H9 (cell line): Measurements from ENCODE around the gene IL5. TPM values are rescaled to one million over a fixed set of nuclear protein-coding genes. Genes with fewer than 3 reads are reported as not detected.

Experiments used
- DNase-seq: peaks from one replicate; pipeline ENCODE4 v3.0.0-alpha.2; 2017
- H2AFZ ChIP-seq: one replicate; pipeline ENCODE4 v1.6.1; 2013; ENCODE audit warnings: mild to moderate bottlenecking, low read length, control low read depth, moderate library complexity
- H2AK5ac ChIP-seq: 2 replicates; pipeline ENCODE4 v1.6.1; 2013; ENCODE audit warnings: low read length, control low read depth, mixed read lengths; ENCODE audit not compliant: insufficient read length
- H2BK120ac ChIP-seq: one replicate; pipeline ENCODE4 v1.6.1; 2013; ENCODE audit warnings: low read depth, mild to moderate bottlenecking, low read length, control low read depth, inconsistent platforms; ENCODE audit not compliant: poor library complexity, severe bottlenecking
- H2BK12ac ChIP-seq: 2 replicates; pipeline ENCODE4 v1.6.1; 2013; ENCODE audit warnings: low read length, control low read depth, mixed read lengths, low read depth; ENCODE audit not compliant: insufficient read length
- H2BK15ac ChIP-seq: 2 replicates; pipeline ENCODE4 v1.6.1; 2013; ENCODE audit warnings: low read depth, low read length, control low read depth
- H2BK20ac ChIP-seq: one replicate; pipeline ENCODE4 v1.6.1; 2013; ENCODE audit warnings: low read depth, mild to moderate bottlenecking, low read length, control low read depth, inconsistent platforms; ENCODE audit not compliant: poor library complexity, severe bottlenecking
- H2BK5ac ChIP-seq: 2 replicates; pipeline ENCODE4 v1.6.1; 2013; ENCODE audit warnings: low read length, control low read depth, mixed read lengths; ENCODE audit not compliant: insufficient read length
- H3K14ac ChIP-seq: 2 replicates; pipeline ENCODE4 v1.6.1; 2013; ENCODE audit warnings: low read length, control low read depth; ENCODE audit not compliant: insufficient read depth
- H3K18ac ChIP-seq: 2 replicates; pipeline ENCODE4 v1.6.1; 2013; ENCODE audit warnings: low read depth, mild to moderate bottlenecking, mixed read lengths, low read length, control low read depth; ENCODE audit not compliant: insufficient read length
- H3K23ac ChIP-seq: 2 replicates; pipeline ENCODE4 v1.6.1; 2013; ENCODE audit warnings: low read length, control low read depth, mixed read lengths, low read depth; ENCODE audit not compliant: insufficient read length
- H3K23me2 ChIP-seq: 2 replicates; pipeline ENCODE4 v1.6.1; 2013; ENCODE audit warnings: low read depth, mild to moderate bottlenecking, mixed read lengths, low read length, control low read depth; ENCODE audit not compliant: insufficient read length, poor library complexity, severe bottlenecking
- H3K27ac ChIP-seq: 2 replicates; pipeline ENCODE4 v1.5.1; 2013; ENCODE audit warnings: low read length, control low read depth, mixed read lengths, low read depth; ENCODE audit not compliant: insufficient read length
- H3K27me3 ChIP-seq: 2 replicates; pipeline ENCODE4 v1.6.1; 2013; ENCODE audit warnings: low read length, control low read depth, inconsistent platforms; ENCODE audit not compliant: insufficient read depth
- H3K4ac ChIP-seq: 2 replicates; pipeline ENCODE4 v1.6.1; 2013; ENCODE audit warnings: low read depth, mild to moderate bottlenecking, control low read depth, inconsistent platforms, low read length, moderate library complexity
- H3K4me1 ChIP-seq: 2 replicates; pipeline ENCODE4 v1.6.1; 2013; ENCODE audit warnings: low read length, control low read depth, inconsistent platforms; ENCODE audit not compliant: insufficient read depth
- H3K4me2 ChIP-seq: 2 replicates; pipeline ENCODE4 v1.6.1; 2013; ENCODE audit warnings: low read length, control low read depth, mixed read lengths; ENCODE audit not compliant: insufficient read length, insufficient read depth
- H3K56ac ChIP-seq: 2 replicates; pipeline ENCODE4 v1.6.1; 2013; ENCODE audit warnings: low read depth, mild to moderate bottlenecking, mixed read lengths, low read length, control low read depth; ENCODE audit not compliant: insufficient read length
- H3K79me1 ChIP-seq: 2 replicates; pipeline ENCODE4 v1.6.1; 2013; ENCODE audit warnings: low read depth, mild to moderate bottlenecking, moderate library complexity, low read length, control low read depth, inconsistent platforms; ENCODE audit not compliant: insufficient read depth, poor library complexity, severe bottlenecking
- H3K79me2 ChIP-seq: 2 replicates; pipeline ENCODE4 v1.6.1; 2013; ENCODE audit warnings: low read length, control low read depth, inconsistent platforms; ENCODE audit not compliant: insufficient read depth
- H3K9ac ChIP-seq: 2 replicates; pipeline ENCODE4 v1.6.1; 2013; ENCODE audit warnings: low read length, control low read depth, mixed read lengths; ENCODE audit not compliant: insufficient read length; ENCODE audit errors: extremely low read depth
- H3K9me3 ChIP-seq: one replicate; pipeline ENCODE4 v1.6.1; 2013; ENCODE audit warnings: low read depth, low read length, inconsistent platforms; ENCODE audit not compliant: control insufficient read depth
- H3T11ph ChIP-seq: one replicate; pipeline ENCODE4 v1.6.1; 2013; ENCODE audit warnings: mild to moderate bottlenecking, low read length, control low read depth, inconsistent platforms
- H4K20me1 ChIP-seq: one replicate; pipeline ENCODE4 v1.6.1; 2013; ENCODE audit not compliant: control insufficient read depth, insufficient read length, insufficient read depth
- H4K5ac ChIP-seq: 2 replicates; pipeline ENCODE4 v1.6.1; 2013; ENCODE audit warnings: low read depth, mild to moderate bottlenecking, mixed read lengths, low read length, control low read depth; ENCODE audit not compliant: insufficient read length
- H4K8ac ChIP-seq: replicated peaks from 2 replicates; pipeline ENCODE4 v1.6.1; 2013; ENCODE audit warnings: low read length, control low read depth, mixed read lengths, low read depth; ENCODE audit not compliant: insufficient read length
- H4K91ac ChIP-seq: 2 replicates; pipeline ENCODE4 v1.6.1; 2013; ENCODE audit warnings: low read depth, mild to moderate bottlenecking, moderate library complexity, mixed read lengths, low read length, control low read depth; ENCODE audit not compliant: insufficient read length
- H3K27ac Mint-ChIP-seq, 3 experiments: 2 replicates in 2 of 3; 3 replicates in 1 of 3; pipeline ENCODE4 v1.8.0; 2020 to 2021; ENCODE audit warnings: mixed read lengths in 3 of 3, mild to moderate bottlenecking in 1 of 3, moderate library complexity in 1 of 3
- H3K27me3 Mint-ChIP-seq: 2 replicates; pipeline ENCODE4 v1.8.0; 2021; ENCODE audit warnings: low read depth, mild to moderate bottlenecking, moderate library complexity, mixed read lengths
- H3K36me3 Mint-ChIP-seq, 3 experiments: 2 replicates in 2 of 3; 3 replicates in 1 of 3; pipeline ENCODE4 v1.8.0; 2020 to 2021; ENCODE audit warnings: low read depth in 3 of 3, mixed read lengths in 3 of 3; ENCODE audit not compliant: insufficient read depth in 1 of 3
- H3K4me1 Mint-ChIP-seq, 2 experiments: 2 replicates each; pipeline ENCODE4 v1.8.0; 2020; ENCODE audit warnings: mixed read lengths in 2 of 2
- H3K4me3 Mint-ChIP-seq, 2 experiments: 2 replicates in 1 of 2; 3 replicates in 1 of 2; pipeline ENCODE4 v1.8.0; 2020 to 2021; ENCODE audit warnings: mild to moderate bottlenecking in 2 of 2, mixed read lengths in 2 of 2, moderate library complexity in 1 of 2
- H3K9me3 Mint-ChIP-seq, 2 experiments: 2 replicates in 1 of 2; 3 replicates in 1 of 2; pipeline ENCODE4 v1.8.0; 2020; ENCODE audit warnings: mild to moderate bottlenecking in 2 of 2, mixed read lengths in 2 of 2, moderate library complexity in 1 of 2
- CTCF ChIP-seq: fragments of 200-600 bp; sonication (generic); conservative IDR thresholded peaks from 3 replicates; pipeline ENCODE4 v1.8.0; 2021; ENCODE audit warnings: antibody characterized with exemption, mild to moderate bottlenecking
- WGBS: extraction: QIAGEN DNeasy Blood & Tissue Kit; methylation state at CpG from one replicate; pipeline ENCODE4 v1.1.7; 2013; ENCODE audit warnings: missing lambda C conversion rate, low lambda C conversion rate, mixed read lengths; ENCODE audit not compliant: insufficient read length; ENCODE audit errors: extremely low coverage; 5-methylcytosine and 5-hydroxymethylcytosine counted together
- total RNA-seq: library from RNA; stranded (reverse); gene quantifications from 2 replicates; pipeline ENCODE4 v1.2.1, GENCODE V29; 2021

Gene IL5
- total RNA-seq, 1 experiment from 2014 or later = not detected

- H3K79me1 ChIP-seq = no peaks in the 10 kb centered on the region
- peak; percentile 96 for TF ChIP-seq CTCF
- Mint-ChIP-seq H3K27ac (no peak overlapping the region), H3K27me3 (peaks cover 14% of the 10 kb centered on the region), H3K4me1 (peaks cover 0 to 2% of the 10 kb centered on the region in 2 experiments; a peak in 2 of 4 replicates), H3K4me3 (peak overlapping the region; percentile 39 to 65; a peak in 4 of 5 replicates), H3K36me3 (no peaks in the 10 kb centered on the region), H3K9me3 (peaks cover 3 to 6% of the 10 kb centered on the region in 2 experiments; a peak in 2 of 5 replicates)
- no CpG with 5 or more reads among the region's 11 CpGs for WGBS
- no peak overlapping the region for H2BK20ac ChIP-seq
- DNase-seq = peak; percentile 72
- H2BK15ac ChIP-seq = no peak overlapping the region
- H3K56ac ChIP-seq = no peak overlapping the region
- H4K8ac ChIP-seq = no peak overlapping the region
- no peak overlapping the region for H2BK120ac ChIP-seq
- H4K20me1 ChIP-seq = no peaks in the 10 kb centered on the region
- no peaks in the 10 kb centered on the region for H3K23me2 ChIP-seq
- H3K79me2 ChIP-seq = no peaks in the 10 kb centered on the region
- H3K4ac ChIP-seq = no peak overlapping the region
- no peak overlapping the region for H2BK12ac ChIP-seq
- H2AK5ac ChIP-seq = no peak overlapping the region
- peak overlapping the region; percentile 21 for H3K4me2 ChIP-seq
- H3K9ac ChIP-seq = no peak overlapping the region
- H4K91ac ChIP-seq = no peak overlapping the region
- no peak overlapping the region for H3K14ac ChIP-seq
- no peak overlapping the region for H4K5ac ChIP-seq
- no peak overlapping the region for H3K23ac ChIP-seq
- H3K4me1 ChIP-seq = no peaks in the 10 kb centered on the region
- peak overlapping the region; percentile 79 for H2AFZ ChIP-seq
- no peaks in the 10 kb centered on the region for H3K9me3 ChIP-seq
- H3T11ph ChIP-seq = no peak overlapping the region
- H2BK5ac ChIP-seq = no peak overlapping the region
- H3K27me3 ChIP-seq = no peaks in the 10 kb centered on the region
- H3K18ac ChIP-seq = peak overlapping the region; percentile 68
- H3K27ac ChIP-seq = no peak overlapping the region
Observed at GRCh38 chr5:132526290-132526973, 16.9 kb downstream of the IL5 start.
